ENCODE results near the gene MAGI2.

GRCh38 chr7:78006063-78006755 lies 1447.3 kb downstream of the MAGI2 start:
- TF ChIP-seq EZH2phosphoT487 (IDR thresholded peaks at IDR 0.05; ENCODE audit: borderline replicate concordance, low read depth, low read length): no peak
- TF ChIP-seq CTCF (conservative IDR thresholded peaks at IDR 0.05; ENCODE audit: low read length): no peak
